Central memory CD4-positive, alpha-beta T cell (primary cell): ENCODE measurements around the gene RELCH.
A peak's percentile ranks its signal among the peaks of the same experiment; 100 is the strongest.

Source experiments
- DNase-seq: peaks from one replicate; pipeline ENCODE4 v3.0.0; 2022

RELCH gene

GRCh38 chr18:62187543-62188510, 772 bp downstream of the RELCH start:
- peak; percentile 10 for DNase-seq

GRCh38 chr18:62189208-62189607, 2.2 kb downstream of the RELCH start:
- no peak for DNase-seq

GRCh38 chr18:62196079-62196478, 9.0 kb downstream of the RELCH start:
- DNase-seq = no peak

- DNase-seq = no peak
These were observed 9.9 kb downstream of the RELCH start for GRCh38 chr18:62196980-62197379.

- DNase-seq = no peak
These were observed 11.2 kb downstream of the RELCH start for GRCh38 chr18:62198259-62198658.

GRCh38 chr18:62199629-62200028, 12.6 kb downstream of the RELCH start:
- no peak for DNase-seq

- DNase-seq = peak; percentile 4
These were observed 13.3 kb downstream of the RELCH start for GRCh38 chr18:62200121-62200914.

GRCh38 chr18:62201870-62202269, 14.8 kb downstream of the RELCH start:
- DNase-seq = no peak

- no peak for DNase-seq
These were observed 18.8 kb downstream of the RELCH start for GRCh38 chr18:62205824-62206223.

GRCh38 chr18:62206593-62206992, 19.5 kb downstream of the RELCH start:
- no peak for DNase-seq

- no peak for DNase-seq
These were observed 22.0 kb downstream of the RELCH start for GRCh38 chr18:62209046-62209445.

GRCh38 chr18:62210138-62210537, 23.1 kb downstream of the RELCH start:
- DNase-seq = no peak

- DNase-seq = no peak
These were observed 24.3 kb downstream of the RELCH start for GRCh38 chr18:62211325-62211828.

GRCh38 chr18:62214790-62215189, 27.7 kb downstream of the RELCH start:
- DNase-seq = no peak

- DNase-seq = no peak
These were observed 37.2 kb downstream of the RELCH start for GRCh38 chr18:62224229-62224628.

- DNase-seq = no peak
These were observed 39.0 kb downstream of the RELCH start for GRCh38 chr18:62226047-62226446.

GRCh38 chr18:62236252-62236651, 49.2 kb downstream of the RELCH start:
- no peak for DNase-seq

- no peak for DNase-seq
These were observed 52.4 kb downstream of the RELCH start for GRCh38 chr18:62239475-62239874.

GRCh38 chr18:62242955-62243354, 55.9 kb downstream of the RELCH start:
- DNase-seq = no peak

GRCh38 chr18:62245177-62245576, 58.1 kb downstream of the RELCH start:
- DNase-seq = no peak

GRCh38 chr18:62245699-62246098, 58.6 kb downstream of the RELCH start:
- DNase-seq = no peak

- DNase-seq = no peak
These were observed 61.3 kb downstream of the RELCH start for GRCh38 chr18:62248313-62248712.

- DNase-seq = peak; percentile 54
These were observed 62.5 kb downstream of the RELCH start for GRCh38 chr18:62249478-62250097.
